Calu3 (cell line): ENCODE data around the gene ACSS3. TPM values are rescaled to one million over a fixed set of nuclear protein-coding genes. Genes with fewer than 3 reads are reported as not detected.

Experiments used
- BruUV-seq: library from RNA; stranded (reverse); fragments of 400-500 nt; replicated peaks from 2 replicates; lab custom pipeline; 2021; lab: Mats Ljungman, UMichigan
- CTCF ChIA-PET: fragments of 300-600 bp; sonication (Branson Sonifier 250); formaldehyde crosslinking; loops from one replicate; lab custom pipeline; 2022; ENCODE audit warnings: antibody characterized with exemption; lab: Charles Lee
- DNase-seq: peaks from one replicate; pipeline ENCODE4 v3.0.0; 2022
- H3K27ac Mint-ChIP-seq: one replicate; pipeline ENCODE4 v1.8.0; 2022; ENCODE audit warnings: mixed read lengths; ENCODE audit not compliant: unreplicated experiment
- H3K27me3 Mint-ChIP-seq: one replicate; pipeline ENCODE4 v1.8.0; 2022; ENCODE audit warnings: mixed read lengths; ENCODE audit not compliant: unreplicated experiment
- H3K36me3 Mint-ChIP-seq: one replicate; pipeline ENCODE4 v1.8.0; 2022; ENCODE audit warnings: mild to moderate bottlenecking, moderate library complexity, mixed read lengths; ENCODE audit not compliant: insufficient read depth, unreplicated experiment
- H3K4me1 Mint-ChIP-seq: one replicate; pipeline ENCODE4 v1.8.0; 2022; ENCODE audit warnings: mild to moderate bottlenecking, low read depth, mixed read lengths; ENCODE audit not compliant: unreplicated experiment
- H3K4me3 Mint-ChIP-seq: one replicate; pipeline ENCODE4 v1.8.0; 2022; ENCODE audit warnings: mild to moderate bottlenecking, low read depth, moderate library complexity, mixed read lengths; ENCODE audit not compliant: unreplicated experiment
- H3K9me3 Mint-ChIP-seq: one replicate; pipeline ENCODE4 v1.8.0; 2022; ENCODE audit warnings: low read depth, mixed read lengths; ENCODE audit not compliant: unreplicated experiment
- CTCF ChIP-seq: fragments of 200-600 bp; IDR thresholded peaks from one replicate; pipeline ENCODE4 v1.8.0; 2022; ENCODE audit warnings: antibody characterized with exemption; ENCODE audit not compliant: unreplicated experiment
- intact Hi-C: fragments of 100-400 bp; cut with micrococcal nuclease; formaldehyde crosslinking; loops from one replicate; pipeline ENCODE4 v1.10.0; 2022; ENCODE audit not compliant: unreplicated experiment
- total RNA-seq: library from RNA; stranded (reverse); gene quantifications from 2 replicates; pipeline ENCODE4 v1.2.3, GENCODE V29; 2022

The ACSS3 gene
- total RNA-seq, 1 experiment from 2014 or later: 0.21 TPM

- H3K36me3 Mint-ChIP-seq: no peaks in the 10 kb centered on the region
- intact Hi-C loops: no loop called here
- no peak for TF ChIP-seq CTCF
- no peak overlapping the region for H3K4me3 Mint-ChIP-seq
- no peaks in the 10 kb centered on the region for H3K9me3 Mint-ChIP-seq
- CTCF ChIA-PET: no interaction called here
- no peak for DNase-seq
- no peak overlapping the region for H3K27ac Mint-ChIP-seq
- BruUV-seq: no TSS peak
- H3K4me1 Mint-ChIP-seq: no peaks in the 10 kb centered on the region
- H3K27me3 Mint-ChIP-seq: no peaks in the 10 kb centered on the region
Measured at GRCh38 chr12:81161680-81162079, 83.8 kb downstream of the ACSS3 start.

GRCh38 chr12:81162391-81163136, 84.7 kb downstream of the ACSS3 start:
- no peak overlapping the region for H3K27ac Mint-ChIP-seq
- intact Hi-C loops: no loop called here
- H3K4me3 Mint-ChIP-seq: no peak overlapping the region
- H3K27me3 Mint-ChIP-seq: no peaks in the 10 kb centered on the region
- DNase-seq: no peak
- H3K9me3 Mint-ChIP-seq: no peaks in the 10 kb centered on the region
- CTCF ChIA-PET: no interaction called here
- H3K36me3 Mint-ChIP-seq: no peaks in the 10 kb centered on the region
- peaks cover 2% of the 10 kb centered on the region for H3K4me1 Mint-ChIP-seq
- no peak for TF ChIP-seq CTCF
- no TSS peak for BruUV-seq

GRCh38 chr12:81164827-81165226, 86.9 kb downstream of the ACSS3 start:
- no peak for TF ChIP-seq CTCF
- Mint-ChIP-seq H3K27me3 (no peaks in the 10 kb centered on the region), H3K4me1 (peaks cover 8% of the 10 kb centered on the region), H3K36me3 (no peaks in the 10 kb centered on the region), H3K9me3 (no peaks in the 10 kb centered on the region), H3K4me3 (no peak overlapping the region), H3K27ac (no peak overlapping the region)
- CTCF ChIA-PET: no interaction called here
- no peak for DNase-seq
- intact Hi-C loops: no loop called here
- no TSS peak for BruUV-seq

- intact Hi-C loops: no loop called here
- TF ChIP-seq CTCF: no peak
- H3K27ac Mint-ChIP-seq: no peak overlapping the region
- H3K27me3 Mint-ChIP-seq: no peaks in the 10 kb centered on the region
- H3K9me3 Mint-ChIP-seq: no peaks in the 10 kb centered on the region
- no peaks in the 10 kb centered on the region for H3K36me3 Mint-ChIP-seq
- BruUV-seq: no TSS peak
- peaks cover 8% of the 10 kb centered on the region for H3K4me1 Mint-ChIP-seq
- H3K4me3 Mint-ChIP-seq: no peak overlapping the region
- no peak for DNase-seq
- CTCF ChIA-PET: no interaction called here
Measured at GRCh38 chr12:81166790-81167189, 88.9 kb downstream of the ACSS3 start.
